ENCODE measurements around the gene BDKRB1. TPM values are rescaled to one million over a fixed set of nuclear protein-coding genes. Genes with fewer than 3 reads are reported as not detected.
"Not testable (repeated sequence)": the region's sequence is repeated elsewhere in the genome, so short reads cannot be mapped to it uniquely, and the experiment has no call there.

The BDKRB1 gene
- total RNA-seq, 1 donor from 2014 or later: 0.20 TPM

- TF ChIP-seq CTCF (IDR thresholded peaks at IDR 0.05; ENCODE audit: insufficient read depth, low read depth, low read length) (no peak), EZH2 (IDR thresholded peaks at IDR 0.05; ENCODE audit: insufficient read depth, low read length) (no peak)
- no peak for DNase-seq (ENCODE audit: low read depth)
- peaks cover 34% of the 10 kb centered on the region for H3K27me3 Mint-ChIP-seq (ENCODE audit: low read depth, unreplicated experiment)
- H3K27ac ChIP-seq (ENCODE audit: low read depth, low read length): no peak overlapping the region
- peaks cover 11% of the 10 kb centered on the region for H3K9me3 Mint-ChIP-seq (ENCODE audit: unreplicated experiment)
- H3K9ac ChIP-seq (ENCODE audit: low read length): no peak overlapping the region
- FAIRE-seq: no peak
- H3K36me3 ChIP-seq (ENCODE audit: insufficient read depth, low read length): no peaks in the 10 kb centered on the region
- H3K4me1 ChIP-seq (ENCODE audit: insufficient read depth, low read length): peaks cover 9% of the 10 kb centered on the region
- H2AFZ ChIP-seq (ENCODE audit: low read depth, low read length): no peak overlapping the region
- peaks cover 13% of the 10 kb centered on the region for H3K4me1 Mint-ChIP-seq (ENCODE audit: low read depth, unreplicated experiment)
- H4K20me1 ChIP-seq (ENCODE audit: insufficient read depth, low read length): no peaks in the 10 kb centered on the region
- H3K27me3 ChIP-seq (ENCODE audit: insufficient read depth, low read length): no peaks in the 10 kb centered on the region
- H3K4me2 ChIP-seq (ENCODE audit: low read length): no peak overlapping the region
- H3K4me3 Mint-ChIP-seq (ENCODE audit: unreplicated experiment): no peak overlapping the region
- peaks cover 4% of the 10 kb centered on the region for H3K36me3 Mint-ChIP-seq (ENCODE audit: low read depth, unreplicated experiment)
- no peak overlapping the region for H3K4me3 ChIP-seq (ENCODE audit: insufficient read depth, low read depth, low read length)
- no peaks in the 10 kb centered on the region for H3K79me2 ChIP-seq (ENCODE audit: insufficient read depth, low read length)
- H3K27ac Mint-ChIP-seq (ENCODE audit: unreplicated experiment): no peak overlapping the region
- H3K9me3 ChIP-seq (ENCODE audit: insufficient read depth, low read depth, low read length): no peaks in the 10 kb centered on the region
Measured at GRCh38 chr14:96242126-96242525, 13.9 kb upstream of the BDKRB1 start.

GRCh38 chr14:96243785-96244184 lies 12.2 kb upstream of the BDKRB1 start:
- Mint-ChIP-seq H3K27ac (ENCODE audit: unreplicated experiment) (no peak overlapping the region), H3K4me1 (ENCODE audit: low read depth, unreplicated experiment) (peaks cover 15% of the 10 kb centered on the region), H3K9me3 (ENCODE audit: unreplicated experiment) (peaks cover 11% of the 10 kb centered on the region), H3K27me3 (ENCODE audit: low read depth, unreplicated experiment) (peaks cover 33% of the 10 kb centered on the region), H3K36me3 (ENCODE audit: low read depth, unreplicated experiment) (peaks cover 4% of the 10 kb centered on the region), H3K4me3 (ENCODE audit: unreplicated experiment) (no peak overlapping the region)
- H3K9ac ChIP-seq (ENCODE audit: low read length): no peak overlapping the region
- no peak overlapping the region for H3K4me3 ChIP-seq (ENCODE audit: insufficient read depth, low read depth, low read length)
- no peak overlapping the region for H3K27ac ChIP-seq (ENCODE audit: low read depth, low read length)
- DNase-seq (ENCODE audit: low read depth) (no peak), FAIRE-seq (no peak)
- H3K4me2 ChIP-seq (ENCODE audit: low read length): no peak overlapping the region
- H3K79me2 ChIP-seq (ENCODE audit: insufficient read depth, low read length): no peaks in the 10 kb centered on the region
- no peaks in the 10 kb centered on the region for H3K9me3 ChIP-seq (ENCODE audit: insufficient read depth, low read depth, low read length)
- H3K4me1 ChIP-seq (ENCODE audit: insufficient read depth, low read length): peaks cover 9% of the 10 kb centered on the region
- no peak overlapping the region for H2AFZ ChIP-seq (ENCODE audit: low read depth, low read length)
- no peaks in the 10 kb centered on the region for H4K20me1 ChIP-seq (ENCODE audit: insufficient read depth, low read length)
- no peak for TF ChIP-seq CTCF (IDR thresholded peaks at IDR 0.05; ENCODE audit: insufficient read depth, low read depth, low read length)
- no peak for TF ChIP-seq EZH2 (IDR thresholded peaks at IDR 0.05; ENCODE audit: insufficient read depth, low read length)
- H3K36me3 ChIP-seq (ENCODE audit: insufficient read depth, low read length): no peaks in the 10 kb centered on the region
- H3K27me3 ChIP-seq (ENCODE audit: insufficient read depth, low read length): no peaks in the 10 kb centered on the region

- H3K4me3 Mint-ChIP-seq (ENCODE audit: unreplicated experiment); H3K36me3 ChIP-seq (ENCODE audit: insufficient read depth, low read length); FAIRE-seq; H3K9me3 ChIP-seq (ENCODE audit: insufficient read depth, low read depth, low read length); H3K4me2 ChIP-seq (ENCODE audit: low read length); H4K20me1 ChIP-seq (ENCODE audit: insufficient read depth, low read length); H3K4me1 ChIP-seq (ENCODE audit: insufficient read depth, low read length); H3K79me2 ChIP-seq (ENCODE audit: insufficient read depth, low read length); H3K27ac Mint-ChIP-seq (ENCODE audit: unreplicated experiment); H3K27ac ChIP-seq (ENCODE audit: low read depth, low read length); H3K9me3 Mint-ChIP-seq (ENCODE audit: unreplicated experiment); H3K27me3 ChIP-seq (ENCODE audit: insufficient read depth, low read length); H3K36me3 Mint-ChIP-seq (ENCODE audit: low read depth, unreplicated experiment); H2AFZ ChIP-seq (ENCODE audit: low read depth, low read length); H3K4me3 ChIP-seq (ENCODE audit: insufficient read depth, low read depth, low read length); H3K9ac ChIP-seq (ENCODE audit: low read length); DNase-seq (ENCODE audit: low read depth): not testable (repeated sequence)
- Mint-ChIP-seq H3K27me3 (ENCODE audit: low read depth, unreplicated experiment) (peaks cover 26% of the 10 kb centered on the region), H3K4me1 (ENCODE audit: low read depth, unreplicated experiment) (peaks cover 20% of the 10 kb centered on the region)
Measured at GRCh38 chr14:96245074-96245473, 10.9 kb upstream of the BDKRB1 start.
